Measurements from ENCODE around the gene ARHGEF10L.
"Not testable (repeated sequence)": the region's sequence is repeated elsewhere in the genome, so short reads cannot be mapped to it uniquely, and the experiment has no call there.

ARHGEF10L gene

GRCh38 chr1:17615157-17615556 is 75.7 kb downstream of the ARHGEF10L start:
- no peak for DNase-seq

- DNase-seq: no peak
Observed at GRCh38 chr1:17615959-17616358, 76.5 kb downstream of the ARHGEF10L start.

GRCh38 chr1:17616731-17617279 is 77.3 kb downstream of the ARHGEF10L start:
- no peak for DNase-seq

GRCh38 chr1:17617787-17618557 is 78.5 kb downstream of the ARHGEF10L start:
- DNase-seq: no peak

GRCh38 chr1:17618558-17619247 is 79.2 kb downstream of the ARHGEF10L start:
- DNase-seq: no peak

GRCh38 chr1:17620448-17620847 is 81.0 kb downstream of the ARHGEF10L start:
- no peak for DNase-seq

- DNase-seq: no peak
Observed at GRCh38 chr1:17621691-17622090, 82.2 kb downstream of the ARHGEF10L start.

GRCh38 chr1:17622823-17623222 is 83.3 kb downstream of the ARHGEF10L start:
- DNase-seq: no peak

GRCh38 chr1:17624611-17625233 is 85.2 kb downstream of the ARHGEF10L start:
- no peak for DNase-seq

- no peak for DNase-seq
Observed at GRCh38 chr1:17627239-17628052, 87.9 kb downstream of the ARHGEF10L start.

GRCh38 chr1:17629046-17629445 is 89.5 kb downstream of the ARHGEF10L start:
- DNase-seq: not testable (repeated sequence)

- no peak for DNase-seq
Observed at GRCh38 chr1:17629460-17629859, 90.0 kb downstream of the ARHGEF10L start.

GRCh38 chr1:17630048-17630830 is 90.7 kb downstream of the ARHGEF10L start:
- no peak for DNase-seq

- DNase-seq: no peak
Observed at GRCh38 chr1:17630986-17631385, 91.5 kb downstream of the ARHGEF10L start.

- no peak for DNase-seq
Observed at GRCh38 chr1:17631410-17631809, 91.9 kb downstream of the ARHGEF10L start.

- no peak for DNase-seq
Observed at GRCh38 chr1:17632106-17632505, 92.6 kb downstream of the ARHGEF10L start.

GRCh38 chr1:17632541-17633184 is 93.2 kb downstream of the ARHGEF10L start:
- DNase-seq: no peak

GRCh38 chr1:17633654-17634053 is 94.2 kb downstream of the ARHGEF10L start:
- DNase-seq: no peak

- no peak for DNase-seq
Observed at GRCh38 chr1:17635276-17635675, 95.8 kb downstream of the ARHGEF10L start.

GRCh38 chr1:17635811-17636210 is 96.3 kb downstream of the ARHGEF10L start:
- DNase-seq: no peak

GRCh38 chr1:17636612-17637011 is 97.1 kb downstream of the ARHGEF10L start:
- DNase-seq: no peak

All from NCI-H524 treated with DMSO at 0.1 percent for 48 hours (cell line).